OCI-LY3 (cell line): ENCODE data around the gene SSBP4.
A peak's percentile ranks its signal among the peaks of the same experiment; 100 is the strongest.

Experiments used
- H2AFZ ChIP-seq: fragments of 200-600, 300-600 bp; shearing (Covaris generic); 2 replicates; pipeline ENCODE4 v1.6.0; 2014; ENCODE audit warnings: antibody characterized with exemption, low read depth, low read length
- H3K27ac ChIP-seq: fragments of 200-600, 300-600 bp; sonication (generic); 2 replicates; pipeline ENCODE4 v1.5.1; 2014; ENCODE audit warnings: mild to moderate bottlenecking, low read length, moderate library complexity, mixed read lengths
- H3K27me3 ChIP-seq: fragments of 200-600, 300-600 bp; sonication (generic); 2 replicates; pipeline ENCODE4 v1.6.1; 2014; ENCODE audit warnings: low read depth, low read length, mixed read lengths
- H3K36me3 ChIP-seq: fragments of 200-600, 300-600 bp; sonication (generic); replicated peaks from 2 replicates; pipeline ENCODE3; 2014; ENCODE audit warnings: low read depth, low read length, mixed read lengths
- H3K4me1 ChIP-seq: fragments of 300-600, 200-600 bp; sonication (generic); 2 replicates; pipeline ENCODE4 v1.6.1; 2014; ENCODE audit warnings: low read length, mixed read lengths
- H3K4me2 ChIP-seq: fragments of 200-600, 300-600 bp; sonication (generic); 2 replicates; pipeline ENCODE4 v1.6.1; 2014; ENCODE audit warnings: low read length, mixed read lengths
- H3K4me3 ChIP-seq: fragments of 300-600, 200-600 bp; sonication (generic); 2 replicates; pipeline ENCODE4 v1.5.1; 2014; ENCODE audit warnings: antibody characterized with exemption, mild to moderate bottlenecking, low read length, moderate library complexity
- H3K79me2 ChIP-seq: fragments of 300-600, 200-600 bp; shearing (Covaris generic); 2 replicates; pipeline ENCODE4 v1.6.1; 2014; ENCODE audit warnings: mild to moderate bottlenecking, low read length, mixed read lengths
- H3K9ac ChIP-seq: fragments of 300-600, 200-600 bp; shearing (Covaris generic); 2 replicates; pipeline ENCODE4 v1.6.0; 2014; ENCODE audit warnings: mild to moderate bottlenecking, low read length, moderate library complexity
- H3K9me3 ChIP-seq: fragments of 200-600, 300-600 bp; shearing (Covaris generic); 2 replicates; pipeline ENCODE4 v1.6.1; 2014; ENCODE audit warnings: low read length, mixed read lengths; ENCODE audit not compliant: insufficient read depth
- H4K20me1 ChIP-seq: fragments of 200-600, 300-600 bp; sonication (generic); 2 replicates; pipeline ENCODE4 v1.6.1; 2016; ENCODE audit warnings: low read length, mixed read lengths; ENCODE audit not compliant: insufficient read depth
- CTCF ChIP-seq: fragments of 200-600, 300-600 bp; sonication (generic); IDR thresholded peaks from 2 replicates; pipeline ENCODE4 v1.5.1; 2014; ENCODE audit warnings: antibody characterized with exemption, low read length, low read depth
- EZH2phosphoT487 ChIP-seq: fragments of 200-600 bp; shearing (Covaris generic); IDR thresholded peaks from 2 replicates; pipeline ENCODE4 v1.6.1; 2018; ENCODE audit warnings: antibody characterized with exemption, mixed run types, low read depth

SSBP4 gene

GRCh38 chr19:18438331-18439024, 19.3 kb downstream of the SSBP4 start:
- Histone ChIP-seq H3K4me3 (no peak overlapping the region), H3K27ac (peak overlapping the region; percentile 48), H2AFZ (no peak overlapping the region)

GRCh38 chr19:18439025-18439909, 20.1 kb downstream of the SSBP4 start:
- H3K27ac ChIP-seq: peak overlapping the region; percentile 48
- no peak overlapping the region for H3K4me3 ChIP-seq
- H3K79me2 ChIP-seq: peaks cover 4% of the 10 kb centered on the region; the same call in 1 of the 2 replicates
- TF ChIP-seq EZH2phosphoT487 (no peak), CTCF (no peak)
- no peak overlapping the region for H2AFZ ChIP-seq
- H3K27me3 ChIP-seq: no peaks in the 10 kb centered on the region
- peaks cover 32% of the 10 kb centered on the region for H3K36me3 ChIP-seq
- H4K20me1 ChIP-seq: peaks cover 25% of the 10 kb centered on the region; the same call in 1 of the 2 replicates
- H3K9me3 ChIP-seq: no peaks in the 10 kb centered on the region
- no peak overlapping the region for H3K4me2 ChIP-seq
- peaks cover 13% of the 10 kb centered on the region for H3K4me1 ChIP-seq
- H3K9ac ChIP-seq: no peak overlapping the region

More at GRCh38 chr19:18438331-18439024, 19.3 kb downstream of the SSBP4 start:
- Histone ChIP-seq H3K9me3 (no peaks in the 10 kb centered on the region), H3K36me3 (peaks cover 25% of the 10 kb centered on the region), H3K4me2 (no peak overlapping the region), H3K9ac (no peak overlapping the region), H3K27me3 (no peaks in the 10 kb centered on the region), H3K79me2 (peaks cover 4% of the 10 kb centered on the region; the same call in 1 of the 2 replicates), H4K20me1 (peaks cover 25% of the 10 kb centered on the region; the same call in 1 of the 2 replicates), H3K4me1 (peaks cover 17% of the 10 kb centered on the region)
- TF ChIP-seq EZH2phosphoT487 (no peak), CTCF (no peak)

GRCh38 chr19:18439910-18440237, 20.7 kb downstream of the SSBP4 start:
- Histone ChIP-seq H3K4me2 (no peak overlapping the region), H3K36me3 (peaks cover 39% of the 10 kb centered on the region), H3K4me3 (no peak overlapping the region), H2AFZ (no peak overlapping the region), H3K27me3 (no peaks in the 10 kb centered on the region), H3K9me3 (no peaks in the 10 kb centered on the region), H3K9ac (no peak overlapping the region), H3K27ac (no peak overlapping the region), H3K79me2 (peaks cover 4% of the 10 kb centered on the region; the same call in 1 of the 2 replicates), H3K4me1 (peaks cover 10% of the 10 kb centered on the region), H4K20me1 (peaks cover 25% of the 10 kb centered on the region; the same call in 1 of the 2 replicates)
- no peak for TF ChIP-seq CTCF
- TF ChIP-seq EZH2phosphoT487: no peak

GRCh38 chr19:18440415-18440877, 21.2 kb downstream of the SSBP4 start:
- Histone ChIP-seq H3K27ac (no peak overlapping the region), H3K79me2 (peaks cover 4% of the 10 kb centered on the region; the same call in 1 of the 2 replicates), H3K9ac (no peak overlapping the region)

More at GRCh38 chr19:18440415-18440877, 21.2 kb downstream of the SSBP4 start:
- peaks cover 10% of the 10 kb centered on the region for H3K4me1 ChIP-seq
- peaks cover 42% of the 10 kb centered on the region for H3K36me3 ChIP-seq
- TF ChIP-seq EZH2phosphoT487: no peak
- TF ChIP-seq CTCF: peak; percentile 49
- H3K27me3 ChIP-seq: no peaks in the 10 kb centered on the region
- no peak overlapping the region for H3K4me3 ChIP-seq
- H3K4me2 ChIP-seq: no peak overlapping the region
- no peaks in the 10 kb centered on the region for H3K9me3 ChIP-seq
- H4K20me1 ChIP-seq: peaks cover 25% of the 10 kb centered on the region; the same call in 1 of the 2 replicates
- no peak overlapping the region for H2AFZ ChIP-seq
